K562 (cell line): ENCODE measurements around the gene DHX40. TPM values are rescaled to one million over a fixed set of nuclear protein-coding genes. Genes with fewer than 3 reads are reported as not detected.

Source experiments
- ATF3 ChIP-seq, 2 experiments: fragments of 450-650 bp in 1 of 2; sonication (generic) in 1 of 2; formaldehyde crosslinking in 1 of 2; IDR thresholded peaks in 1 of 2; conservative IDR thresholded peaks in 1 of 2; 2 replicates each; pipeline versions ENCODE4 v1.6.1 to v1.8.1; 2016 to 2023; ENCODE audit warnings: mild to moderate bottlenecking in 2 of 2, moderate library complexity in 2 of 2, inconsistent platforms in 1 of 2, missing genetic modification reagents in 1 of 2
- CBX5 ChIP-seq: IDR thresholded peaks from 2 replicates; pipeline ENCODE4 v1.6.1; 2014; ENCODE audit warnings: low read depth, borderline replicate concordance
- FOXP4 ChIP-seq: sonication (generic); formaldehyde crosslinking; IDR thresholded peaks from 2 replicates; pipeline ENCODE4 v1.8.0; 2022; ENCODE audit warnings: mild to moderate bottlenecking, missing genetic modification reagents, borderline replicate concordance
- FUS ChIP-seq: fragments of 200-400 bp; formaldehyde crosslinking; optimal IDR thresholded peaks from 2 replicates; pipeline ENCODE3; 2017; ENCODE audit warnings: low read depth, low read length
- OTX1 ChIP-seq: fragments of 450-650 bp; formaldehyde crosslinking; IDR thresholded peaks from 2 replicates; pipeline ENCODE4 v1.4.0; 2022; ENCODE audit warnings: mild to moderate bottlenecking
- POLR2H ChIP-seq: IDR thresholded peaks from 2 replicates; pipeline ENCODE4 v1.6.1; 2016; ENCODE audit warnings: missing genetic modification characterization, low read depth, mild to moderate bottlenecking, control low read depth, missing compliant biosample characterization, moderate library complexity
- SAFB2 ChIP-seq: fragments of 200-400 bp; formaldehyde crosslinking; IDR thresholded peaks from 2 replicates; pipeline ENCODE4 v1.6.1; 2018; ENCODE audit warnings: borderline replicate concordance, low read length, low read depth, moderate library complexity; ENCODE audit not compliant: severe bottlenecking
- SIN3B ChIP-seq: fragments of 450-650 bp; IDR thresholded peaks from 2 replicates; pipeline ENCODE4 v1.6.1; 2017; ENCODE audit warnings: low read depth, mild to moderate bottlenecking, moderate library complexity
- SP2 ChIP-seq: IDR thresholded peaks from 2 replicates; pipeline ENCODE4 v1.6.1; 2011; ENCODE audit warnings: mild to moderate bottlenecking, low read depth, low read length, moderate library complexity; ENCODE audit not compliant: poor library complexity, severe bottlenecking; ENCODE audit errors: extremely low read depth
- STAG1 ChIP-seq: sonication (generic); formaldehyde crosslinking; IDR thresholded peaks from 2 replicates; pipeline ENCODE4 v1.5.0; 2020; ENCODE audit warnings: missing genetic modification reagents, borderline replicate concordance
- U2AF1 ChIP-seq: fragments of 200-400 bp; formaldehyde crosslinking; optimal IDR thresholded peaks from 2 replicates; pipeline ENCODE3; 2017; ENCODE audit warnings: mild to moderate bottlenecking, low read depth, low read length, moderate library complexity
- ZNF511 ChIP-seq: sonication (generic); formaldehyde crosslinking; IDR thresholded peaks from 2 replicates; pipeline ENCODE4 v1.8.0; 2022; ENCODE audit warnings: mild to moderate bottlenecking, missing genetic modification reagents
- ZNF740 ChIP-seq, 3 experiments: fragments of 200-800 bp in 1 of 3; sonication (Bioruptor generic) in 1 of 3; sonication (generic) in 1 of 3; formaldehyde crosslinking in 1 of 3; IDR thresholded peaks; 2 replicates each; pipeline versions ENCODE4 v1.6.1 to v1.8.0; 2016 to 2022; ENCODE audit warnings: mild to moderate bottlenecking in 2 of 3, missing compliant biosample characterization in 2 of 3, missing genetic modification characterization in 2 of 3, missing genetic modification reagents in 1 of 3
- polyA plus RNA-seq, 8 experiments: library from polyadenylated mRNA; depleted of rRNA in 4 of 8; stranded (reverse) in 5 of 8; unstranded in 3 of 8; fragments of >200 nt; fragmentation: Nextera tagmentation in 2 of 8; fragmentation: Illumina TruSeq in 1 of 8; extraction: Ambion mirVana in 2 of 8; extraction: Trizol in 1 of 8; gene quantifications; 2 replicates each; pipeline versions ENCODE4 v1.2.1 to v1.2.3, GENCODE V29; 2011 to 2014; ENCODE audit warnings: inconsistent platforms in 1 of 8, missing spikeins in 1 of 8
- total RNA-seq, 7 experiments: library from RNA; depleted of rRNA in 6 of 7; stranded (reverse); fragments of >200 nt in 6 of 7; fragmentation: Illumina TruSeq in 2 of 7; extraction: Trizol in 2 of 7; gene quantifications; 2 replicates each; pipeline versions ENCODE4 v1.2.1 to v1.2.3, GENCODE V29; 2011 to 2021; ENCODE audit warnings: low replicate concordance in 1 of 7

DHX40 gene
- total and polyA plus RNA-seq, 9 of the 15 experiments (the other 6 are each of a cell fraction or from before 2014, with no cell fraction given), result 7.2 to 38.6 (median 18.7) TPM

- TF ChIP-seq ATF3 (IDR thresholded peaks at IDR 0.05) (peak; percentile 76), ATF3 (CRISPR knock-in tag; conservative IDR thresholded peaks at IDR 0.05) (peak; percentile 91), ZNF740 (CRISPR knock-in tag; IDR thresholded peaks at IDR 0.05) (peak; percentile 97), ZNF740 (tag; IDR thresholded peaks at IDR 0.05) (peak; percentile 72 to 88; a peak in 3 of 4 replicates), ZNF511 (CRISPR knock-in tag) (peak; percentile 99), CBX5 (no peak; the same call in 1 of the 2 replicates), POLR2H (tag) (no peak), SIN3B (peak; percentile 94), OTX1 (CRISPR knock-in tag) (no peak), FOXP4 (CRISPR knock-in tag) (peak; percentile 98), SP2 (no peak), U2AF1 (no peak), STAG1 (CRISPR knock-in tag) (peak; percentile 64), FUS (no peak), SAFB2 (no peak)
These were observed at the start of gene DHX40 (continued) for GRCh38 chr17:59565171-59565958.
